ENCODE results near the gene IL1B.
A peak's percentile ranks its signal among the peaks of the same experiment; 100 is the strongest.

The IL1B gene

DNA sequence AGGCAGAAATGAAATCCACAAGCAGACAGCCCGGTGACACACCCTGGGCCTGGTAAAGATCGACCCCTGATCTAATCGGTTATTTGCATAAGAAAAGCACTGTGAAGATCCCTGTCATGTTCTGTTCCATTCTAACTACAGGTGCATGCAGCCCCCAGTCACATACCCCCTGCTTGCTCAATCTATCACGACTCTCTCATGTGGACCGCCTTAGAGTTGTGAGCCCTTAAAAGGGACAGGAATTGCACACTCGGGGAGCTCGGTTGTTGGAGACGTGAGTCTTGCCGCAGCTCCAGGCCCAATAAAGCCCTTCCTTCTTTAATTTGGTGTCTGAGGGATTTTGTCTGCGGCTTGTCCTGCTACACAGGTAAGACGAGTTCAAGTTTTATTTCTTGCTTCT, 13.4 kb upstream of the IL1B start:
- Histone ChIP-seq H3K14ac (ENCODE audit: low read length in 2 of 2) (no peak overlapping the region), H2BK120ac (ENCODE audit: low read depth, low read length) (no peak overlapping the region), H3K9me3 (ENCODE audit: control insufficient read depth, low read length) (no peaks in the 10 kb centered on the region), H2AK5ac (ENCODE audit: low read length, severe bottlenecking) (no peak overlapping the region), H2BK5ac (ENCODE audit: low read depth, low read length, poor library complexity, severe bottlenecking) (no peak overlapping the region), H3K79me1 (replicated peaks; ENCODE audit: low read length, poor library complexity, severe bottlenecking) (no peaks in the 10 kb centered on the region), H3K27me3 (ENCODE audit: control insufficient read depth in 1 of 2, insufficient read depth in 1 of 2, low read length in 2 of 2) (no peaks in the 10 kb centered on the region), H3K4ac (ENCODE audit: low read depth in 1 of 2, low read length in 2 of 2) (no peak overlapping the region), H3K4me1 (ENCODE audit: control insufficient read depth, insufficient read depth, low read depth, low read length) (peaks cover 2% of the 10 kb centered on the region), H2AFZ (ENCODE audit: low read depth, low read length) (no peak overlapping the region), H3K9ac (ENCODE audit: low read length) (no peak overlapping the region), H3K36me3 (ENCODE audit: control insufficient read depth in 1 of 2, insufficient read depth in 2 of 2, low read depth in 1 of 2, low read length in 2 of 2) (no peaks in the 10 kb centered on the region), H3K27ac (ENCODE audit: low read length, poor library complexity, severe bottlenecking) (no peak overlapping the region), H3K18ac (ENCODE audit: low read depth in 1 of 2, low read length in 2 of 2) (no peak overlapping the region), H3K4me2 (ENCODE audit: low read length, poor library complexity, severe bottlenecking) (no peak overlapping the region), H4K8ac (ENCODE audit: low read length) (no peak overlapping the region), H3K23ac (ENCODE audit: low read length in 2 of 2) (no peak overlapping the region), H3K4me3 (ENCODE audit: insufficient read depth in 1 of 2, low read depth in 1 of 2, low read length in 2 of 2) (no peak overlapping the region), H4K91ac (ENCODE audit: low read length) (no peak overlapping the region), H2BK12ac (ENCODE audit: low read length in 2 of 2) (no peak overlapping the region), H2BK15ac (ENCODE audit: low read depth, poor library complexity, severe bottlenecking) (no peak overlapping the region)
- no peak for DNase-seq
- 76% methylated on average over 11 of the region's 11 CpGs for WGBS

DNA sequence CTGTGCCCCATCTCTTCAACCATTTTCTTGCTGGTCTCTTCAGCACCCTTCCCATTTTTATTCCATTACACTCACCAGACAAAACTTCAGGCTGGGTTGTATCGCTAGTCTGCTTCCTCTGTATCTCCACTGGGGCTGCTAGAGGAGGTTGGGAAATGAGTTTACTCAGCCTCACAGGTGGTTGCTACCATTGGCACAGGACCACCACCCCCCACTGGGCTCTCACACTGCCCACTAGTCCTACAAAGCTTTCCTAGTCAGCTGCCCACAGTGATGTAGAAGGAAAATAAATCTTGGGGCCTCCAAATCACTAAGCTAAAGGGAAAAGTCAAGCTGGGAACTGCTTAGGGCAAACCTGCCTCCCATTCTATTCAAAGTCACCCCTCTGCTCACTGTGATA, 12.3 kb upstream of the IL1B start:
- Histone ChIP-seq H4K8ac (ENCODE audit: low read length) (no peak overlapping the region), H2BK12ac (ENCODE audit: low read length in 2 of 2) (no peak overlapping the region), H2BK5ac (ENCODE audit: low read depth, low read length, poor library complexity, severe bottlenecking) (no peak overlapping the region), H3K27ac (ENCODE audit: low read length, poor library complexity, severe bottlenecking) (no peak overlapping the region), H3K9ac (ENCODE audit: low read length) (no peak overlapping the region), H3K36me3 (ENCODE audit: control insufficient read depth in 1 of 2, insufficient read depth in 2 of 2, low read depth in 1 of 2, low read length in 2 of 2) (no peaks in the 10 kb centered on the region), H3K23ac (ENCODE audit: low read length in 2 of 2) (no peak overlapping the region), H2AK5ac (ENCODE audit: low read length, severe bottlenecking) (no peak overlapping the region), H2BK120ac (ENCODE audit: low read depth, low read length) (no peak overlapping the region), H3K9me3 (ENCODE audit: control insufficient read depth, low read length) (no peaks in the 10 kb centered on the region), H3K14ac (ENCODE audit: low read length in 2 of 2) (no peak overlapping the region), H3K4ac (ENCODE audit: low read depth in 1 of 2, low read length in 2 of 2) (no peak overlapping the region), H3K4me1 (ENCODE audit: control insufficient read depth, insufficient read depth, low read depth, low read length) (peaks cover 2% of the 10 kb centered on the region), H3K4me2 (ENCODE audit: low read length, poor library complexity, severe bottlenecking) (no peak overlapping the region), H2AFZ (ENCODE audit: low read depth, low read length) (no peak overlapping the region), H3K79me1 (replicated peaks; ENCODE audit: low read length, poor library complexity, severe bottlenecking) (no peaks in the 10 kb centered on the region), H4K91ac (ENCODE audit: low read length) (no peak overlapping the region), H3K27me3 (ENCODE audit: control insufficient read depth in 1 of 2, insufficient read depth in 1 of 2, low read length in 2 of 2) (no peaks in the 10 kb centered on the region), H3K18ac (ENCODE audit: low read depth in 1 of 2, low read length in 2 of 2) (peak overlapping the region in 1 of 2 experiments; percentile 28), H3K4me3 (ENCODE audit: insufficient read depth in 1 of 2, low read depth in 1 of 2, low read length in 2 of 2) (no peak overlapping the region), H2BK15ac (ENCODE audit: low read depth, poor library complexity, severe bottlenecking) (no peak overlapping the region)
- no CpG with 5 or more reads among the region's 1 CpG for WGBS
- no peak for DNase-seq

DNA sequence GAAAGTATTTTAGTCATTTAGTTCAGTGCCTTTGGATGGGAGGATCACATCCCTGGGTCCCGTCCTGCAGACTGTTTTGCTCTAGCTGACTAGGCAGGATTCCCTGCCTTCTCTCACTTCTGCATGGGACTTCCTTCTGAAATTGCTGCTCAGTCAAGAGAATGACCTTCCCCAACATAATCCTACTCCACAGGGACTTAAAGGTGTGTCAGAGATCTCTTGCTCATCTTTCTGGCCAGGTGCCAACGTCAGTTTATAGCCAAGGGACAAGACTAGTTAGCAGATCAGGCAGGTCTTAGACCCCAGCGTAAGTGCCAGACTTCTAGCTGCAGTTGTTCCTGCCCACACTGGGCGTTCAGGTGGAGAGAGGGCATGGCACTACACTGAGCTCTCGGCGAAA, 9.5 kb upstream of the IL1B start:
- no peak overlapping the region for H3K4ac ChIP-seq (ENCODE audit: low read depth in 1 of 2, low read length in 2 of 2)
- no peaks in the 10 kb centered on the region for H3K79me1 ChIP-seq (replicated peaks; ENCODE audit: low read length, poor library complexity, severe bottlenecking)
- H3K4me2 ChIP-seq (ENCODE audit: low read length, poor library complexity, severe bottlenecking): no peak overlapping the region
- no peak overlapping the region for H2BK120ac ChIP-seq (ENCODE audit: low read depth, low read length)
- H3K27ac ChIP-seq (ENCODE audit: low read length, poor library complexity, severe bottlenecking): no peak overlapping the region
- no peak overlapping the region for H3K14ac ChIP-seq (ENCODE audit: low read length in 2 of 2)
- H3K36me3 ChIP-seq (ENCODE audit: control insufficient read depth in 1 of 2, insufficient read depth in 2 of 2, low read depth in 1 of 2, low read length in 2 of 2): no peaks in the 10 kb centered on the region
- H2BK15ac ChIP-seq (ENCODE audit: low read depth, poor library complexity, severe bottlenecking): no peak overlapping the region
- no peak overlapping the region for H4K91ac ChIP-seq (ENCODE audit: low read length)
- no peak overlapping the region for H4K8ac ChIP-seq (ENCODE audit: low read length)
- peaks cover 2% of the 10 kb centered on the region for H3K4me1 ChIP-seq (ENCODE audit: control insufficient read depth, insufficient read depth, low read depth, low read length)
- no peak overlapping the region for H3K4me3 ChIP-seq (ENCODE audit: insufficient read depth in 1 of 2, low read depth in 1 of 2, low read length in 2 of 2)
- H3K23ac ChIP-seq (ENCODE audit: low read length in 2 of 2): peak overlapping the region in 1 of 2 experiments; percentile 5
- WGBS: 83% methylated on average over 6 of the region's 6 CpGs
- no peak overlapping the region for H2BK5ac ChIP-seq (ENCODE audit: low read depth, low read length, poor library complexity, severe bottlenecking)
- no peak overlapping the region for H2AFZ ChIP-seq (ENCODE audit: low read depth, low read length)
- no peak overlapping the region for H2AK5ac ChIP-seq (ENCODE audit: low read length, severe bottlenecking)
- DNase-seq: no peak
- no peak overlapping the region for H3K18ac ChIP-seq (ENCODE audit: low read depth in 1 of 2, low read length in 2 of 2)
- no peaks in the 10 kb centered on the region for H3K9me3 ChIP-seq (ENCODE audit: control insufficient read depth, low read length)
- no peak overlapping the region for H2BK12ac ChIP-seq (ENCODE audit: low read length in 2 of 2)
- H3K9ac ChIP-seq (ENCODE audit: low read length): no peak overlapping the region
- peaks cover 4 to 8% of the 10 kb centered on the region in 2 experiments for H3K27me3 ChIP-seq (ENCODE audit: control insufficient read depth in 1 of 2, insufficient read depth in 1 of 2, low read length in 2 of 2)

DNA sequence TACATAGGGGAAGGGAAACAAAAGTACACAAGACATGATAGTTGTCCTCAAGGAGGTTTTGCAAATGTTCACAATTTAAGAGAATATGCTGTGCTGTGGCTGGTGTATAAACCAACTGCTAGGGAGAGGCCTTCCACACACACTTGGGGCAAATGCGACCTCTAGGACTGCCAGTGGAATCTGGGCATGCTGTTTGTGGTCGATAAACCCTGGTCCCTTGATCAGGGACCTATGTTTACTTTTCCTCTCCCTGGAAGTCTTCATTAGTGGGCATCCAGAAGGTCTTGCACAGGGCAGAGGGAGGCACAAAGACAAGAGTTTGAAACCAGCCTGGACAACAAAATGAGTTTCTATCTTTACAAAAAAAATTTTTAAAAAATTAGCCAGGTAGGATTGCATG, 7.3 kb upstream of the IL1B start:
- H2BK120ac ChIP-seq (ENCODE audit: low read depth, low read length): no peak overlapping the region
- H3K9me3 ChIP-seq (ENCODE audit: control insufficient read depth, low read length): no peaks in the 10 kb centered on the region
- H3K23ac ChIP-seq (ENCODE audit: low read length in 2 of 2): no peak overlapping the region
- no peak overlapping the region for H3K14ac ChIP-seq (ENCODE audit: low read length in 2 of 2)
- H2BK5ac ChIP-seq (ENCODE audit: low read depth, low read length, poor library complexity, severe bottlenecking): no peak overlapping the region
- no peak overlapping the region for H3K27ac ChIP-seq (ENCODE audit: low read length, poor library complexity, severe bottlenecking)
- WGBS: 85% methylated on average over 2 of the region's 2 CpGs
- no peak overlapping the region for H4K8ac ChIP-seq (ENCODE audit: low read length)
- H2AFZ ChIP-seq (ENCODE audit: low read depth, low read length): no peak overlapping the region
- H3K4ac ChIP-seq (ENCODE audit: low read depth in 1 of 2, low read length in 2 of 2): no peak overlapping the region
- no peaks in the 10 kb centered on the region for H3K79me1 ChIP-seq (replicated peaks; ENCODE audit: low read length, poor library complexity, severe bottlenecking)
- no peak for DNase-seq
- no peak overlapping the region for H2BK12ac ChIP-seq (ENCODE audit: low read length in 2 of 2)
- no peak overlapping the region for H3K9ac ChIP-seq (ENCODE audit: low read length)
- H3K4me3 ChIP-seq (ENCODE audit: insufficient read depth in 1 of 2, low read depth in 1 of 2, low read length in 2 of 2): no peak overlapping the region
- no peak overlapping the region for H3K18ac ChIP-seq (ENCODE audit: low read depth in 1 of 2, low read length in 2 of 2)
- no peak overlapping the region for H3K4me2 ChIP-seq (ENCODE audit: low read length, poor library complexity, severe bottlenecking)
- H3K27me3 ChIP-seq (ENCODE audit: control insufficient read depth in 1 of 2, insufficient read depth in 1 of 2, low read length in 2 of 2): peaks cover 4 to 13% of the 10 kb centered on the region in 2 experiments
- peaks cover under 1% of the 10 kb centered on the region for H3K4me1 ChIP-seq (ENCODE audit: control insufficient read depth, insufficient read depth, low read depth, low read length)
- H4K91ac ChIP-seq (ENCODE audit: low read length): no peak overlapping the region
- H2BK15ac ChIP-seq (ENCODE audit: low read depth, poor library complexity, severe bottlenecking): no peak overlapping the region
- no peaks in the 10 kb centered on the region for H3K36me3 ChIP-seq (ENCODE audit: control insufficient read depth in 1 of 2, insufficient read depth in 2 of 2, low read depth in 1 of 2, low read length in 2 of 2)
- no peak overlapping the region for H2AK5ac ChIP-seq (ENCODE audit: low read length, severe bottlenecking)

Data from mesenchymal stem cell (in vitro differentiated cells and primary cell).